ENCODE data around the gene ZYG11A. TPM values are rescaled to one million over a fixed set of nuclear protein-coding genes. Genes with fewer than 3 reads are reported as not detected.
A peak's percentile ranks its signal among the peaks of the same experiment; 100 is the strongest.

The ZYG11A gene
- total and polyA plus RNA-seq, 2 donors from 2014 or later = 0.28 to 0.84 TPM

DNA sequence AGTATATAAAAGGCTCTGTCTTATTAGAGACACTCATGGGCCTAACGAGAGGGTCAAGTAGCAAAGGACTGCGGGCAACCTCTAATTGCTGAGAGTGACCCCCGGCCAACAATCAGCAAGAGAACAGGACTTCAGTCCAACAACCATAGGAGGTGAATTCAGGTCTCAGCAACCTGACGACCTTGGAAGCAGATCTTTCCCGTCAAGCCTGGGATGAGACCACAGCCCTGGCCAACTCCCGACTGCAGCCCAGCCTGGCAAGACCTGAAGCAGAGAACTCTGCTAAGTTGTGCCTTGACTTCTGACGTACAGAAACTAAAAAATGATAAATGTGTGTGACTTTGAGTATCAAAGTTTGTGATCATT, 73.3 kb downstream of the ZYG11A start:
- FAIRE-seq (no peak), DNase-seq (no peak)
- intact Hi-C loops (cut with DNase I) = no loop called here
- TF ChIP-seq, protein P1, sequence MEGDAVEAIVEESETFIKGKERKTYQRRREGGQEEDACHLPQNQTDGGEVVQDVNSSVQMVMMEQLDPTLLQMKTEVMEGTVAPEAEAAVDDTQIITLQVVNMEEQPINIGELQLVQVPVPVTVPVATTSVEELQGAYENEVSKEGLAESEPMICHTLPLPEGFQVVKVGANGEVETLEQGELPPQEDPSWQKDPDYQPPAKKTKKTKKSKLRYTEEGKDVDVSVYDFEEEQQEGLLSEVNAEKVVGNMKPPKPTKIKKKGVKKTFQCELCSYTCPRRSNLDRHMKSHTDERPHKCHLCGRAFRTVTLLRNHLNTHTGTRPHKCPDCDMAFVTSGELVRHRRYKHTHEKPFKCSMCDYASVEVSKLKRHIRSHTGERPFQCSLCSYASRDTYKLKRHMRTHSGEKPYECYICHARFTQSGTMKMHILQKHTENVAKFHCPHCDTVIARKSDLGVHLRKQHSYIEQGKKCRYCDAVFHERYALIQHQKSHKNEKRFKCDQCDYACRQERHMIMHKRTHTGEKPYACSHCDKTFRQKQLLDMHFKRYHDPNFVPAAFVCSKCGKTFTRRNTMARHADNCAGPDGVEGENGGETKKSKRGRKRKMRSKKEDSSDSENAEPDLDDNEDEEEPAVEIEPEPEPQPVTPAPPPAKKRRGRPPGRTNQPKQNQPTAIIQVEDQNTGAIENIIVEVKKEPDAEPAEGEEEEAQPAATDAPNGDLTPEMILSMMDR (IDR thresholded peaks at IDR 0.05; ENCODE audit: borderline replicate concordance, extremely low read depth, insufficient read depth) = no peak
- H3K4me1 ChIP-seq (ENCODE audit: control insufficient read depth in 2 of 3, insufficient read depth in 2 of 3, low read depth in 1 of 3, low read length in 3 of 3) = no peaks in the 10 kb centered on the region
- H3K27ac ChIP-seq (ENCODE audit: low read depth in 2 of 2, low read length in 2 of 2) = no peak overlapping the region
- no peaks in the 10 kb centered on the region for H3K9me3 ChIP-seq (ENCODE audit: control insufficient read depth in 2 of 3, insufficient read depth in 1 of 3, low read length in 3 of 3)
- no peak overlapping the region for H3K9ac ChIP-seq (ENCODE audit: low read length in 3 of 3)
- H3K36me3 ChIP-seq (ENCODE audit: control insufficient read depth in 2 of 3, insufficient read depth in 3 of 3, low read length in 3 of 3) = peaks cover 0 to 4% (median 3%) of the 10 kb centered on the region in 3 donors
- H3K27me3 ChIP-seq (ENCODE audit: control insufficient read depth, insufficient read depth, low read length) = no peaks in the 10 kb centered on the region
- no peak overlapping the region for H3K4me3 ChIP-seq (ENCODE audit: low read length in 3 of 3)

DNA sequence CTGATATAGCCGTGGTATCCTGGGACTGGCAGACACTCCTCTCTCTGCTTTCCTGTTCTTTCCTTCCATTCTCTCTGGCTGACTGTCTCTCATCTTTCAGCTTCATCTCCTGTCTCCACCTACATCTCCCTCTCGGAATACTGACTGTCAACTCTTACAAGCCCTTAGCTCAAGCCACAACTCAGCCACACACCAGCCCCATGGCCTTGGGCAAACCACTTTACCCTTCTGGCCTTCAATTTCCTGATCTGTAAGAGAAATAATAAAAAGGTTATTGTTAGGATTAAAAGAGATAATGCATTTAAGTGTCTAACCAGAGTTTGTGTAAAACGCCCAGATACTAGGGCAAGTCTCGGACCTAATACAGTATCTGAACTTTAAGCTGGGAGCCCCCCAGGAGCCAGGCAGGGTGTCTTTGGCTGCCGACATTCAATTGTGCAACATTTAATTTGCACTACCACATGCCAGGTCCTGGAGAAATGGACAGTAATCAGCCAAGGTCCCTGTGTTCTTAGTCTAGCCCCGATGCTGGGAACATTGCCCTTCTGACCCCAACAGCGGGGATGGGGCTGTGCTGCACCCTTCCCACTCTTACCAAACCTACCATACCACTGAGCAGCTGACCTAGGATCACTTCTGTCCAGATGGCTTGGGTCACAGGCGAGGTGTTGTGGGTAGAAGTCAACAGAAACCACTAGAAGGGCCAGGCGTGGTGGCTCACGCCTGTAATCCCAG, 73.8 kb downstream of the ZYG11A start:
- intact Hi-C loops (cut with DNase I) = no loop called here
- no peaks in the 10 kb centered on the region for H3K4me1 ChIP-seq (ENCODE audit: control insufficient read depth in 2 of 3, insufficient read depth in 2 of 3, low read depth in 1 of 3, low read length in 3 of 3)

DNA sequence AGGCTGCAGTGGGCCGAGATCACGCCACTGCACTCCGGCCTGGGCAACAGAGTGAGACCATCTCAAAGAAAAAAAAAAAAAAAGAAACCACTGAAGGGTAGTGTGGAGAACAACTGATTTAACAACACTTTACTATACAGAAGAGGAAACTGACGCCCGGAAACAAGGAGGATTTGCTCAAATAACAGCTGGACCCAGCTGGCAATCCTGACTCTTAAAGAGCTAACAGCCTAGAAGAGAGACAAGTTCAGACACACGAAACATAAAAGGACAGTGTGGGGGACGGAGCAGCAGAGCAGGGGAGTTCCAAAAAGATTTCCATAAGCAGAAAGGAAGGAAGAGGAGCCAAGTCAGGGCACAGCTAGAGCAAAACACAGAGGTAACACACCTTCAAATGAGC, 74.6 kb downstream of the ZYG11A start:
- Histone ChIP-seq H3K36me3 (ENCODE audit: control insufficient read depth in 2 of 3, insufficient read depth in 3 of 3, low read length in 3 of 3) (peaks cover 0 to 4% (median 0%) of the 10 kb centered on the region in 3 donors), H3K4me1 (ENCODE audit: control insufficient read depth in 2 of 3, insufficient read depth in 2 of 3, low read depth in 1 of 3, low read length in 3 of 3) (no peaks in the 10 kb centered on the region), H3K9me3 (ENCODE audit: control insufficient read depth in 2 of 3, insufficient read depth in 1 of 3, low read length in 3 of 3) (no peaks in the 10 kb centered on the region), H3K27ac (ENCODE audit: low read depth in 2 of 2, low read length in 2 of 2) (no peak overlapping the region), H3K9ac (ENCODE audit: low read length in 3 of 3) (no peak overlapping the region), H3K27me3 (ENCODE audit: control insufficient read depth, insufficient read depth, low read length) (no peaks in the 10 kb centered on the region), H3K4me3 (ENCODE audit: low read length in 3 of 3) (no peak overlapping the region)
- FAIRE-seq = no peak
- intact Hi-C loops (cut with DNase I) = no loop called here
- TF ChIP-seq, protein P1 (IDR thresholded peaks at IDR 0.05; ENCODE audit: borderline replicate concordance, extremely low read depth, insufficient read depth) = no peak
- peak in 3 of 5 donors; percentile 44 to 92 (median 67) for DNase-seq

More for the DNA sequence above, 73.8 kb downstream of the ZYG11A start:
- TF ChIP-seq, protein P1 (IDR thresholded peaks at IDR 0.05; ENCODE audit: borderline replicate concordance, extremely low read depth, insufficient read depth) = no peak
- Histone ChIP-seq H3K4me3 (ENCODE audit: low read length in 3 of 3) (no peak overlapping the region), H3K9ac (ENCODE audit: low read length in 3 of 3) (no peak overlapping the region), H3K27me3 (ENCODE audit: control insufficient read depth, insufficient read depth, low read length) (no peaks in the 10 kb centered on the region), H3K36me3 (ENCODE audit: control insufficient read depth in 2 of 3, insufficient read depth in 3 of 3, low read length in 3 of 3) (peaks cover 0 to 4% (median 0%) of the 10 kb centered on the region in 3 donors), H3K9me3 (ENCODE audit: control insufficient read depth in 2 of 3, insufficient read depth in 1 of 3, low read length in 3 of 3) (no peaks in the 10 kb centered on the region), H3K27ac (ENCODE audit: low read depth in 2 of 2, low read length in 2 of 2) (no peak overlapping the region)
- no peak for FAIRE-seq
- DNase-seq = no peak
